GM23338 (cell line): ENCODE results near the gene HELZ. TPM values are rescaled to one million over a fixed set of nuclear protein-coding genes. Genes with fewer than 3 reads are reported as not detected.

Experiments
- ATAC-seq: fragments of 200-7000 bp; cut with Tn5 transposase; 3 replicates; pipeline ENCODE4 v1.9.1; 2020
- DNase-seq: peaks from one replicate; pipeline ENCODE4 v3.0.0-alpha.2; 2015; ENCODE audit warnings: low spot score
- H2AFZ ChIP-seq: fragments of 200-600 bp; sonication (generic); 2 replicates; pipeline ENCODE4 v1.8.0; 2016; ENCODE audit warnings: antibody characterized with exemption, mild to moderate bottlenecking, moderate library complexity
- H3F3A ChIP-seq: fragments of 200-600 bp; sonication (generic); replicated peaks from 2 replicates; pipeline ENCODE4 v1.8.0; 2017; ENCODE audit warnings: antibody characterized with exemption, mixed run types, low read depth
- H3K27ac ChIP-seq: fragments of 200-600 bp; sonication (generic); 2 replicates; pipeline ENCODE4 v1.6.1; 2016; ENCODE audit warnings: low read depth
- H3K27me3 ChIP-seq: fragments of 200-600 bp; sonication (generic); 2 replicates; pipeline ENCODE4 v1.8.0; 2016; ENCODE audit warnings: mild to moderate bottlenecking, mixed run types, moderate library complexity; ENCODE audit not compliant: insufficient read depth
- H3K36me3 ChIP-seq: fragments of 200-600 bp; sonication (generic); 2 replicates; pipeline ENCODE4 v1.8.0; 2016; ENCODE audit warnings: mild to moderate bottlenecking; ENCODE audit not compliant: insufficient read depth
- H3K4me1 ChIP-seq: fragments of 200-600 bp; sonication (generic); 2 replicates; pipeline ENCODE4 v1.8.0; 2016; ENCODE audit warnings: mild to moderate bottlenecking, moderate library complexity; ENCODE audit not compliant: insufficient read depth
- H3K4me2 ChIP-seq: fragments of 200-600 bp; sonication (generic); 2 replicates; pipeline ENCODE4 v1.7.1; 2017; ENCODE audit warnings: mixed run types
- H3K4me3 ChIP-seq: fragments of 200-600 bp; sonication (generic); 2 replicates; pipeline ENCODE4 v1.6.1; 2016; ENCODE audit warnings: mixed run types
- H3K79me2 ChIP-seq: fragments of 200-600 bp; sonication (generic); replicated peaks from 2 replicates; pipeline ENCODE4 v1.8.0; 2017; ENCODE audit warnings: mild to moderate bottlenecking; ENCODE audit not compliant: insufficient read depth
- H3K9me2 ChIP-seq: fragments of 200-600 bp; sonication (generic); 2 replicates; pipeline ENCODE4 v1.8.0; 2017; ENCODE audit not compliant: insufficient read depth
- H4K20me1 ChIP-seq: fragments of 200-600 bp; sonication (generic); replicated peaks from 2 replicates; pipeline ENCODE4 v1.8.0; 2017; ENCODE audit warnings: mild to moderate bottlenecking; ENCODE audit not compliant: insufficient read depth
- H3K27ac Mint-ChIP-seq: 2 replicates; pipeline ENCODE4 v1.8.0; 2020; ENCODE audit warnings: inconsistent platforms, mild to moderate bottlenecking, moderate library complexity, mixed read lengths
- H3K27me3 Mint-ChIP-seq: 3 replicates; pipeline ENCODE4 v1.8.0; 2022; ENCODE audit warnings: low read depth, mild to moderate bottlenecking, moderate library complexity, mixed read lengths, inconsistent platforms; ENCODE audit not compliant: insufficient read depth, poor library complexity
- H3K36me3 Mint-ChIP-seq: 3 replicates; pipeline ENCODE4 v1.8.0; 2021; ENCODE audit warnings: low read depth, mild to moderate bottlenecking, inconsistent platforms, moderate library complexity, mixed read lengths
- H3K4me1 Mint-ChIP-seq: 3 replicates; pipeline ENCODE4 v1.8.0; 2020; ENCODE audit warnings: mild to moderate bottlenecking, inconsistent platforms, mixed read lengths
- H3K4me3 Mint-ChIP-seq: 3 replicates; pipeline ENCODE4 v1.8.0; 2021; ENCODE audit warnings: moderate library complexity, mild to moderate bottlenecking, inconsistent platforms, mixed read lengths
- H3K9me3 Mint-ChIP-seq: 3 replicates; pipeline ENCODE4 v1.8.0; 2020; ENCODE audit warnings: moderate library complexity, mild to moderate bottlenecking, inconsistent platforms, mixed read lengths
- CREB1 ChIP-seq: fragments of 250-450 bp; sonication (Bioruptor Pico); IDR thresholded peaks from 2 replicates; pipeline ENCODE4 v1.5.0; 2020; ENCODE audit warnings: low read depth, mild to moderate bottlenecking, moderate library complexity
- JUNB ChIP-seq: IDR thresholded peaks from one replicate; pipeline ENCODE4 v1.6.1; 2016; ENCODE audit warnings: antibody characterized with exemption; ENCODE audit not compliant: unreplicated experiment
- NANOG ChIP-seq: IDR thresholded peaks from 2 replicates; pipeline ENCODE4 v1.6.1; 2016; ENCODE audit warnings: antibody characterized with exemption, borderline replicate concordance
- POLR2AphosphoS5 ChIP-seq: IDR thresholded peaks from 2 replicates; pipeline ENCODE4 v1.6.1; 2016; ENCODE audit warnings: antibody characterized with exemption, low read depth
- STAT1 ChIP-seq: IDR thresholded peaks from one replicate; pipeline ENCODE4 v1.6.1; 2016; ENCODE audit warnings: antibody characterized with exemption; ENCODE audit not compliant: unreplicated experiment
- ZNF331 ChIP-seq: fragments of 250-450 bp; sonication (Bioruptor Pico); IDR thresholded peaks from 2 replicates; pipeline ENCODE4 v1.5.0; 2020; ENCODE audit warnings: low read depth, mild to moderate bottlenecking, moderate library complexity
- polyA plus RNA-seq: library from polyadenylated mRNA; unstranded; fragments of >200 nt; fragmentation: Nextera tagmentation; extraction: Ambion mirVana; gene quantifications from 2 replicates; pipeline ENCODE4 v1.2.1, GENCODE V29; 2016
- total RNA-seq: library from RNA; depleted of rRNA; stranded (reverse); fragments of >200 nt; shearing (Covaris generic); gene quantifications from 2 replicates; pipeline ENCODE4 v1.2.3, GENCODE V29; 2014
- TF ChIP-seq, protein P1 (sequence below): IDR thresholded peaks from one replicate; pipeline ENCODE4 v1.6.1; 2018; ENCODE audit warnings: antibody characterized with exemption; ENCODE audit not compliant: unreplicated experiment
- TF ChIP-seq, protein P2 (sequence below): fragments of 250-450 bp; sonication (Bioruptor Pico); IDR thresholded peaks from 2 replicates; pipeline ENCODE4 v1.5.0; 2020; ENCODE audit warnings: mild to moderate bottlenecking, moderate library complexity
- TF ChIP-seq, protein P3 (sequence below): IDR thresholded peaks from 2 replicates; pipeline ENCODE4 v1.6.1; 2016; ENCODE audit warnings: antibody characterized with exemption

Gene HELZ
- total and polyA plus RNA-seq, 2 experiments from 2014 or later: 38.9 to 62.0 TPM

DNA sequence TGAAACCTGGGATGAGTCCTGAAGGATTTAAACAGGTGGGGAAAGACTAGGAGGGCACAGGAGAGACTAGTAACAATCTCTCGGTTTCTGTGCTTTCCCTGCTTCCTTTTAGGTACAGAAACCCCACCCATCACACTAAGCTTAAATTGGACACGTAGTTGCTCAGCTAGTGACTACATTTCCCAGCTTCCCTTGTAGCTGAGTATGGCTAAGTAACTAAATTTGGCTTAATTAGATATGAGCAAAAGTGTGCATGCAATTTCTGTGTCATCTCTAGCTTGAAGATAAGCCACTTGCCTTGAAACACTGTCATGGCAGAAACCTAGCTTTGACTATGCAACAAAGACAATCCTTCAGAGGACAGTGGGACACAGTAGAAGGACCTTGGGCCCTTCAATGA is 164.2 kb downstream of the HELZ start:
- Histone ChIP-seq H2AFZ (no peak overlapping the region), H3K9me2 (no peaks in the 10 kb centered on the region), H3K4me1 (no peaks in the 10 kb centered on the region), H3K27ac (no peak overlapping the region), H3K79me2 (no peaks in the 10 kb centered on the region), H3K4me3 (no peak overlapping the region), H3K27me3 (no peaks in the 10 kb centered on the region), H3K36me3 (no peaks in the 10 kb centered on the region), H3F3A (no peaks in the 10 kb centered on the region), H4K20me1 (no peaks in the 10 kb centered on the region), H3K4me2 (no peak overlapping the region)
- DNase-seq (no peak), ATAC-seq (no peak)
- Mint-ChIP-seq H3K4me3 (no peak overlapping the region), H3K9me3 (no peaks in the 10 kb centered on the region), H3K27ac (no peak overlapping the region), H3K4me1 (no peaks in the 10 kb centered on the region), H3K36me3 (peaks cover under 1% of the 10 kb centered on the region), H3K27me3 (no peaks in the 10 kb centered on the region)
- TF ChIP-seq, protein P1, sequence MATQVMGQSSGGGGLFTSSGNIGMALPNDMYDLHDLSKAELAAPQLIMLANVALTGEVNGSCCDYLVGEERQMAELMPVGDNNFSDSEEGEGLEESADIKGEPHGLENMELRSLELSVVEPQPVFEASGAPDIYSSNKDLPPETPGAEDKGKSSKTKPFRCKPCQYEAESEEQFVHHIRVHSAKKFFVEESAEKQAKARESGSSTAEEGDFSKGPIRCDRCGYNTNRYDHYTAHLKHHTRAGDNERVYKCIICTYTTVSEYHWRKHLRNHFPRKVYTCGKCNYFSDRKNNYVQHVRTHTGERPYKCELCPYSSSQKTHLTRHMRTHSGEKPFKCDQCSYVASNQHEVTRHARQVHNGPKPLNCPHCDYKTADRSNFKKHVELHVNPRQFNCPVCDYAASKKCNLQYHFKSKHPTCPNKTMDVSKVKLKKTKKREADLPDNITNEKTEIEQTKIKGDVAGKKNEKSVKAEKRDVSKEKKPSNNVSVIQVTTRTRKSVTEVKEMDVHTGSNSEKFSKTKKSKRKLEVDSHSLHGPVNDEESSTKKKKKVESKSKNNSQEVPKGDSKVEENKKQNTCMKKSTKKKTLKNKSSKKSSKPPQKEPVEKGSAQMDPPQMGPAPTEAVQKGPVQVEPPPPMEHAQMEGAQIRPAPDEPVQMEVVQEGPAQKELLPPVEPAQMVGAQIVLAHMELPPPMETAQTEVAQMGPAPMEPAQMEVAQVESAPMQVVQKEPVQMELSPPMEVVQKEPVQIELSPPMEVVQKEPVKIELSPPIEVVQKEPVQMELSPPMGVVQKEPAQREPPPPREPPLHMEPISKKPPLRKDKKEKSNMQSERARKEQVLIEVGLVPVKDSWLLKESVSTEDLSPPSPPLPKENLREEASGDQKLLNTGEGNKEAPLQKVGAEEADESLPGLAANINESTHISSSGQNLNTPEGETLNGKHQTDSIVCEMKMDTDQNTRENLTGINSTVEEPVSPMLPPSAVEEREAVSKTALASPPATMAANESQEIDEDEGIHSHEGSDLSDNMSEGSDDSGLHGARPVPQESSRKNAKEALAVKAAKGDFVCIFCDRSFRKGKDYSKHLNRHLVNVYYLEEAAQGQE: no peak
- TF ChIP-seq POLR2AphosphoS5 (no peak), NANOG (no peak), CREB1 (CRISPR knock-in tag) (no peak), JUNB (no peak), ZNF331 (no peak), STAT1 (no peak)
- TF ChIP-seq, protein P2, sequence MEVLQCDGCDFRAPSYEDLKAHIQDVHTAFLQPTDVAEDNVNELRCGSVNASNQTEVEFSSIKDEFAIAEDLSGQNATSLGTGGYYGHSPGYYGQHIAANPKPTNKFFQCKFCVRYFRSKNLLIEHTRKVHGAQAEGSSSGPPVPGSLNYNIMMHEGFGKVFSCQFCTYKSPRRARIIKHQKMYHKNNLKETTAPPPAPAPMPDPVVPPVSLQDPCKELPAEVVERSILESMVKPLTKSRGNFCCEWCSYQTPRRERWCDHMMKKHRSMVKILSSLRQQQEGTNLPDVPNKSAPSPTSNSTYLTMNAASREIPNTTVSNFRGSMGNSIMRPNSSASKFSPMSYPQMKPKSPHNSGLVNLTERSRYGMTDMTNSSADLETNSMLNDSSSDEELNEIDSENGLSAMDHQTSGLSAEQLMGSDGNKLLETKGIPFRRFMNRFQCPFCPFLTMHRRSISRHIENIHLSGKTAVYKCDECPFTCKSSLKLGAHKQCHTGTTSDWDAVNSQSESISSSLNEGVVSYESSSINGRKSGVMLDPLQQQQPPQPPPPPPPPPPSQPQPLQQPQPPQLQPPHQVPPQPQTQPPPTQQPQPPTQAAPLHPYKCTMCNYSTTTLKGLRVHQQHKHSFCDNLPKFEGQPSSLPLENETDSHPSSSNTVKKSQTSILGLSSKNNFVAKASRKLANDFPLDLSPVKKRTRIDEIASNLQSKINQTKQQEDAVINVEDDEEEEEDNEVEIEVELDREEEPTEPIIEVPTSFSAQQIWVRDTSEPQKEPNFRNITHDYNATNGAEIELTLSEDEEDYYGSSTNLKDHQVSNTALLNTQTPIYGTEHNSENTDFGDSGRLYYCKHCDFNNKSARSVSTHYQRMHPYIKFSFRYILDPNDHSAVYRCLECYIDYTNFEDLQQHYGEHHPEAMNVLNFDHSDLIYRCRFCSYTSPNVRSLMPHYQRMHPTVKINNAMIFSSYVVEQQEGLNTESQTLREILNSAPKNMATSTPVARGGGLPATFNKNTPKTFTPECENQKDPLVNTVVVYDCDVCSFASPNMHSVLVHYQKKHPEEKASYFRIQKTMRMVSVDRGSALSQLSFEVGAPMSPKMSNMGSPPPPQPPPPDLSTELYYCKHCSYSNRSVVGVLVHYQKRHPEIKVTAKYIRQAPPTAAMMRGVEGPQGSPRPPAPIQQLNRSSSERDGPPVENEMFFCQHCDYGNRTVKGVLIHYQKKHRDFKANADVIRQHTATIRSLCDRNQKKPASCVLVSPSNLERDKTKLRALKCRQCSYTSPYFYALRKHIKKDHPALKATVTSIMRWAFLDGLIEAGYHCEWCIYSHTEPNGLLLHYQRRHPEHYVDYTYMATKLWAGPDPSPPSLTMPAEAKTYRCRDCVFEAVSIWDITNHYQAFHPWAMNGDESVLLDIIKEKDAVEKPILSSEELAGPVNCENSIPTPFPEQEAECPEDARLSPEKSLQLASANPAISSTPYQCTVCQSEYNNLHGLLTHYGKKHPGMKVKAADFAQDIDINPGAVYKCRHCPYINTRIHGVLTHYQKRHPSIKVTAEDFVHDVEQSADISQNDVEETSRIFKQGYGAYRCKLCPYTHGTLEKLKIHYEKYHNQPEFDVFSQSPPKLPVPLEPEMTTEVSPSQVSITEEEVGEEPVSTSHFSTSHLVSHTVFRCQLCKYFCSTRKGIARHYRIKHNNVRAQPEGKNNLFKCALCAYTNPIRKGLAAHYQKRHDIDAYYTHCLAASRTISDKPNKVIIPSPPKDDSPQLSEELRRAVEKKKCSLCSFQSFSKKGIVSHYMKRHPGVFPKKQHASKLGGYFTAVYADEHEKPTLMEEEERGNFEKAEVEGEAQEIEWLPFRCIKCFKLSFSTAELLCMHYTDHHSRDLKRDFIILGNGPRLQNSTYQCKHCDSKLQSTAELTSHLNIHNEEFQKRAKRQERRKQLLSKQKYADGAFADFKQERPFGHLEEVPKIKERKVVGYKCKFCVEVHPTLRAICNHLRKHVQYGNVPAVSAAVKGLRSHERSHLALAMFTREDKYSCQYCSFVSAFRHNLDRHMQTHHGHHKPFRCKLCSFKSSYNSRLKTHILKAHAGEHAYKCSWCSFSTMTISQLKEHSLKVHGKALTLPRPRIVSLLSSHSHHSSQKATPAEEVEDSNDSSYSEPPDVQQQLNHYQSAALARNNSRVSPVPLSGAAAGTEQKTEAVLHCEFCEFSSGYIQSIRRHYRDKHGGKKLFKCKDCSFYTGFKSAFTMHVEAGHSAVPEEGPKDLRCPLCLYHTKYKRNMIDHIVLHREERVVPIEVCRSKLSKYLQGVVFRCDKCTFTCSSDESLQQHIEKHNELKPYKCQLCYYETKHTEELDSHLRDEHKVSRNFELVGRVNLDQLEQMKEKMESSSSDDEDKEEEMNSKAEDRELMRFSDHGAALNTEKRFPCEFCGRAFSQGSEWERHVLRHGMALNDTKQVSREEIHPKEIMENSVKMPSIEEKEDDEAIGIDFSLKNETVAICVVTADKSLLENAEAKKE (CRISPR knock-in tag): no peak
- TF ChIP-seq, protein P3, sequence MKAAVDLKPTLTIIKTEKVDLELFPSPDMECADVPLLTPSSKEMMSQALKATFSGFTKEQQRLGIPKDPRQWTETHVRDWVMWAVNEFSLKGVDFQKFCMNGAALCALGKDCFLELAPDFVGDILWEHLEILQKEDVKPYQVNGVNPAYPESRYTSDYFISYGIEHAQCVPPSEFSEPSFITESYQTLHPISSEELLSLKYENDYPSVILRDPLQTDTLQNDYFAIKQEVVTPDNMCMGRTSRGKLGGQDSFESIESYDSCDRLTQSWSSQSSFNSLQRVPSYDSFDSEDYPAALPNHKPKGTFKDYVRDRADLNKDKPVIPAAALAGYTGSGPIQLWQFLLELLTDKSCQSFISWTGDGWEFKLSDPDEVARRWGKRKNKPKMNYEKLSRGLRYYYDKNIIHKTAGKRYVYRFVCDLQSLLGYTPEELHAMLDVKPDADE: no peak
